ENCODE measurements around the gene KCTD21.

DNA sequence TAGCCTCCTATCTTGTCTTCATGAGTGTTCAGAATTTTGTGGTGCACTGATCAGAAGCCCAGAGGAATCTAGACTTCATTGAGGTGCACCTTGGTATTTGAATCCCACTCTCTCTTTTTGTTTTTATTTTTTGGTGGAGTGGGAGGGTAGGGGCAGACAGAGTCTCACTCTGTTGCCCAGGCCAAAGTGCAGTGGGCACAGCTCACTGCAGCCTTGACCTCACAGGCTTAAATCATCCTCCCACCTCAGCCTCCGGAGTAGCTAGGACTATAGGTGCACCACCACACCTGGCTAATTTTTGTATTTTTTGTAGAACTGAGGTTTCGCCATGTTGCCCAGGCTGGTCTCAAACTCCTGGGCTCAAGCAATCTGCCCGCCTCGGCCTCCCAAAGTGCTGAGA is 38.1 kb downstream of the KCTD21 start:
- TF ChIP-seq EP300 (IDR thresholded peaks at IDR 0.05) (no peak), POLR2A (IDR thresholded peaks at IDR 0.05) (no peak)
